ENCODE results near the gene PTCD1.

GRCh38 chr7:99438573-99439480, at the start of gene PTCD1, which contains the start of gene CPSF4:
- peak; percentile 77 for TF ChIP-seq POLR2AphosphoS5 (IDR thresholded peaks at IDR 0.05; ENCODE audit: borderline replicate concordance, low read depth, low read length)
- TF ChIP-seq EZH2 (IDR thresholded peaks at IDR 0.05), result no peak

Measured in SK-N-MC (cell line).